ENCODE results near the gene SORL1. TPM values are rescaled to one million over a fixed set of nuclear protein-coding genes. Genes with fewer than 3 reads are reported as not detected.
A peak's percentile ranks its signal among the peaks of the same experiment; 100 is the strongest.

SORL1 gene
- total RNA-seq, 4 donors from 2014 or later: 3.0 to 12.3 (median 8.1) TPM

GRCh38 chr11:121417607-121418006 lies 34.5 kb upstream of the SORL1 start:
- peak overlapping the region; percentile 26 to 75 (median 48) for H3K27ac ChIP-seq (replicated peaks in 1 of 4)
- no peak overlapping the region for H3K4me3 ChIP-seq
- DNase-seq (ENCODE audit: extremely low spot score): no peak
- H3K4me1 ChIP-seq: peaks cover 23 to 32% (median 26%) of the 10 kb centered on the region in 4 donors
- no peaks in the 10 kb centered on the region for H3K36me3 ChIP-seq
- no peaks in the 10 kb centered on the region for H3K9me3 ChIP-seq
- intact Hi-C loops (cut with DNase I): no loop called here
- TF ChIP-seq CTCF (IDR thresholded peaks at IDR 0.05) (no peak), POLR2AphosphoS5 (IDR thresholded peaks at IDR 0.05) (no peak), POLR2A (IDR thresholded peaks at IDR 0.05; ENCODE audit: low read depth) (no peak), EP300 (IDR thresholded peaks at IDR 0.05) (no peak)
- WGBS: 36% methylated on average over 2 of the region's 2 CpGs
- no peaks in the 10 kb centered on the region for H3K27me3 ChIP-seq

DNA sequence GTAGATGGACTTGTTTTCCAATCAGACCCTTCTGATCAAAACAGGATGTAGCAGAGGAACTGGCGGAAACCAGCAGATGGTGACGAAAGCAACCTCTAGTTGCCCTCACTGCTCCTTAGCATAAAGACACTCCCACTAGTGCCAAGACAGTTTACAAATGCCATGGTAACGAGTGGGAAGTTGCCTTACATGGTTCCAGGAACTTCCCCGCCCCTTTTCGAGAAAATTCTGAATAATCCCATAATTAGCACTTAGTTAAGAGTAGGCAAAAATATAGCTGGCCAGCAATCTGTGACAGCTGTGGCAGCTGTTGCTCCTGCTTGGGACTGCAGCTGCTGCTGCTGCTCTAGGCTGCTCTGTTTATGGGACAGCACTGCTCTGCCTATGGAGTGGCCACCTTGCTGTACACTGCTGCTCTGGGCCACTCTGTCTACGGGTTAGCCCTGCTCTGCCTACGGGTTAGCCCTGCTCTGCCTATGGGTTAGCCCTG lies 33.4 kb upstream of the SORL1 start:
- Histone ChIP-seq H3K9me3 (no peaks in the 10 kb centered on the region), H3K4me3 (no peak overlapping the region), H3K27me3 (no peaks in the 10 kb centered on the region), H3K27ac (replicated peaks in 1 of 4) (no peak overlapping the region), H3K36me3 (no peaks in the 10 kb centered on the region), H3K4me1 (peaks cover 23 to 32% (median 26%) of the 10 kb centered on the region in 4 donors)
- TF ChIP-seq EP300 (IDR thresholded peaks at IDR 0.05) (no peak), CTCF (IDR thresholded peaks at IDR 0.05) (no peak), POLR2A (IDR thresholded peaks at IDR 0.05; ENCODE audit: low read depth) (no peak), POLR2AphosphoS5 (IDR thresholded peaks at IDR 0.05) (no peak)
- 88% methylated on average over 7 of the region's 7 CpGs for WGBS
- no peak for DNase-seq (ENCODE audit: extremely low spot score)
- intact Hi-C loops (cut with DNase I): no loop called here

DNA sequence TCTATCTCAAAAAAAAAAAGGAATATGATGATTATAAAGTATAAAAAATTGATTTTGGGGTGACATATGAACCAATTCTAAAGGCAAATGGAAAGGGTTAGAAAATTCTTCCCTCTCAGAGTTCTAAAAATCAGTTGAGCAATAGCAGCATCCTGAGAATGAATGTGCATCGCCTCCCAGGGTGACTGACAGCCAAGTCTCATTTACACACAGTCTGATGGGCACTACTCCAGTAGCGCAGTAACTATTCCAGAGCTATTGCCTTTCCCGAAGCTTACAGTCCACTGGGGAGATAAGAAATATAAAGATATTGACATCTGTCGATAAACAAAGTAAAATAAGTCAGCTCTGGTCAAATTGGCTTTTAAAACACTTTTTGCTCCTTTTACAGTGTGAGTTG lies 32.3 kb upstream of the SORL1 start:
- TF ChIP-seq POLR2AphosphoS5 (IDR thresholded peaks at IDR 0.05): no peak
- no peak for TF ChIP-seq POLR2A (IDR thresholded peaks at IDR 0.05; ENCODE audit: low read depth)
- TF ChIP-seq CTCF (IDR thresholded peaks at IDR 0.05): no peak
- no peak for TF ChIP-seq EP300 (IDR thresholded peaks at IDR 0.05)
- no peak for DNase-seq (ENCODE audit: extremely low spot score)

DNA sequence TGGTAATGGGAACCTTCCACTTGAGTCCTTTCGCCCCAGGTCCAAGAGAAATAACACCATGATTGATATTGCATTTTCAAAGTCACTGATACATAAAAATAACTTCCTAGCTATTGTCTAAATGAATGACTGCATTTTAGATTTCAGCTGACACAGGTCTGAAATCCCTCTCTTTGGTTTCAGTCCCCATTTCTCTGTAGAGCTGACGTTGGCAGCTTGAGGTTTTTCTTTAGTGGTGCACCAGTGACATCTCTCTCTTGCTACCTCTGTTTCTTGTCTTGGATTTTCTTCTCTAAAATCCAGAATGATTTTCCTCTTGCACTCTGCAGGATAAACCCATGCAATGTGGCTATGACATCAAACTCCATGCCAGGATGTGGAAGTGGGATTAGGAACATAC lies 31.7 kb upstream of the SORL1 start:
- intact Hi-C loops (cut with DNase I): no loop called here
- TF ChIP-seq EP300 (IDR thresholded peaks at IDR 0.05) (no peak), POLR2A (IDR thresholded peaks at IDR 0.05; ENCODE audit: low read depth) (no peak), POLR2AphosphoS5 (IDR thresholded peaks at IDR 0.05) (no peak), CTCF (IDR thresholded peaks at IDR 0.05) (no peak)
- 82% methylated on average over 2 of the region's 2 CpGs for WGBS
- H3K27me3 ChIP-seq: no peaks in the 10 kb centered on the region
- H3K4me1 ChIP-seq: peaks cover 18 to 27% (median 24%) of the 10 kb centered on the region in 4 donors
- no peak overlapping the region for H3K27ac ChIP-seq (replicated peaks in 1 of 4)
- no peak overlapping the region for H3K4me3 ChIP-seq
- no peak for DNase-seq (ENCODE audit: extremely low spot score)
- no peaks in the 10 kb centered on the region for H3K36me3 ChIP-seq
- no peaks in the 10 kb centered on the region for H3K9me3 ChIP-seq

More for the DNA sequence above, 32.3 kb upstream of the SORL1 start:
- Histone ChIP-seq H3K27ac (replicated peaks in 1 of 4) (no peak overlapping the region), H3K9me3 (no peaks in the 10 kb centered on the region), H3K27me3 (no peaks in the 10 kb centered on the region), H3K4me1 (peaks cover 18 to 32% (median 26%) of the 10 kb centered on the region in 4 donors), H3K36me3 (no peaks in the 10 kb centered on the region), H3K4me3 (no peak overlapping the region)
- 72% methylated on average over 4 of the region's 4 CpGs for WGBS
- intact Hi-C loops (cut with DNase I): no loop called here
